ENCODE results near the gene FAM78A. TPM values are rescaled to one million over a fixed set of nuclear protein-coding genes. Genes with fewer than 3 reads are reported as not detected.
"Not testable (repeated sequence)": the region's sequence is repeated elsewhere in the genome, so short reads cannot be mapped to it uniquely, and the experiment has no call there.

FAM78A gene
- total RNA-seq, 1 experiment from 2014 or later = 0.24 TPM

- DNase-seq (ENCODE audit: low read depth) = no peak
Measured at GRCh38 chr9:131282175-131282574, 5.9 kb upstream of the FAM78A start.

GRCh38 chr9:131281119-131281965, 5.0 kb upstream of the FAM78A start:
- no peak for DNase-seq (ENCODE audit: low read depth)

- no peak for DNase-seq (ENCODE audit: low read depth)
Measured at GRCh38 chr9:131280660-131281059, 4.3 kb upstream of the FAM78A start.

- no peak for DNase-seq (ENCODE audit: low read depth)
Measured at GRCh38 chr9:131279863-131280570, 3.7 kb upstream of the FAM78A start.

GRCh38 chr9:131279196-131279862, 3.0 kb upstream of the FAM78A start:
- no peak for DNase-seq (ENCODE audit: low read depth)

- no peak for DNase-seq (ENCODE audit: low read depth)
Measured at GRCh38 chr9:131278702-131279111, 2.4 kb upstream of the FAM78A start.

GRCh38 chr9:131277910-131278701, 1.8 kb upstream of the FAM78A start:
- DNase-seq (ENCODE audit: low read depth) = peak; percentile 75

GRCh38 chr9:131277287-131277909, 1.1 kb upstream of the FAM78A start:
- DNase-seq (ENCODE audit: low read depth) = no peak

- DNase-seq (ENCODE audit: low read depth) = no peak
Measured at GRCh38 chr9:131276891-131277286, 579 bp upstream of the FAM78A start.

GRCh38 chr9:131275332-131276093, 797 bp downstream of the FAM78A start:
- DNase-seq (ENCODE audit: low read depth) = peak; percentile 18

GRCh38 chr9:131274674-131275331, 1.5 kb downstream of the FAM78A start:
- no peak for DNase-seq (ENCODE audit: low read depth)

GRCh38 chr9:131273856-131274673, 2.2 kb downstream of the FAM78A start:
- DNase-seq (ENCODE audit: low read depth) = no peak

- DNase-seq (ENCODE audit: low read depth) = no peak
Measured at GRCh38 chr9:131273146-131273855, 3.0 kb downstream of the FAM78A start.

- DNase-seq (ENCODE audit: low read depth) = no peak
Measured at GRCh38 chr9:131272212-131272611, 4.1 kb downstream of the FAM78A start.

GRCh38 chr9:131271506-131271931, 4.8 kb downstream of the FAM78A start:
- DNase-seq (ENCODE audit: low read depth) = no peak

GRCh38 chr9:131271016-131271273, 5.4 kb downstream of the FAM78A start:
- not testable (repeated sequence) for DNase-seq (ENCODE audit: low read depth)

GRCh38 chr9:131270171-131271015, 5.9 kb downstream of the FAM78A start:
- no peak for DNase-seq (ENCODE audit: low read depth)

Data from RPMI7951 (cell line).